Gastrocnemius medialis (tissue), 4 donors: ENCODE data around the gene SPACA4. TPM values are rescaled to one million over a fixed set of nuclear protein-coding genes. Genes with fewer than 3 reads are reported as not detected.
A peak's percentile ranks its signal among the peaks of the same experiment; 100 is the strongest.

Source experiments
- ATAC-seq, 2 donors: fragments of 150-250 bp; one replicate each; pipeline ENCODE4 v1.9.1; 2016
- DNase-seq, 2 donors: peaks; one replicate each; pipeline ENCODE4 v3.0.0-alpha.2; 2019
- H3K27ac ChIP-seq, 4 donors: fragments of 200-600 bp; sonication (generic); 1 replicate in 1 of 4; 2 replicates in 3 of 4; pipeline ENCODE4 v1.5.1; 2016 to 2018; ENCODE audit warnings: mild to moderate bottlenecking in 2 of 4, moderate library complexity in 1 of 4
- H3K27me3 ChIP-seq, 3 donors: fragments of 200-600 bp; sonication (generic) in 2 of 3; 1 replicate in 1 of 3; 2 replicates in 2 of 3; pipeline versions ENCODE4 v1.5.1 to v1.6.0; 2016 to 2019; ENCODE audit warnings: mild to moderate bottlenecking in 1 of 3, moderate library complexity in 1 of 3
- H3K36me3 ChIP-seq, 2 donors: fragments of 200-600 bp; sonication (generic) in 1 of 2; one replicate each; pipeline ENCODE4 v1.5.1; 2017 to 2018
- H3K4me1 ChIP-seq, 2 donors: fragments of 200-600 bp; sonication (generic) in 1 of 2; one replicate each; pipeline ENCODE4 v1.5.1; 2016 to 2017; ENCODE audit warnings: mild to moderate bottlenecking in 2 of 2
- H3K4me3 ChIP-seq, 4 donors: fragments of 200-600 bp; sonication (generic) in 3 of 4; 1 replicate in 1 of 4; 2 replicates in 3 of 4; pipeline ENCODE4 v1.5.1; 2016 to 2019; ENCODE audit warnings: mild to moderate bottlenecking in 2 of 4
- H3K9me3 ChIP-seq, 3 donors: fragments of 200-600 bp; sonication (generic) in 2 of 3; 1 replicate in 1 of 3; 2 replicates in 2 of 3; pipeline ENCODE4 v1.5.1; 2016 to 2019
- POLR2A ChIP-seq, 2 donors: fragments of 450-650 bp; IDR thresholded peaks; one replicate each; pipeline ENCODE4 v1.6.1; 2017; ENCODE audit warnings: antibody characterized with exemption in 2 of 2, mild to moderate bottlenecking in 2 of 2, moderate library complexity in 2 of 2
- in situ Hi-C, 4 donors: fragments of 200-750 bp; cut with MboI; loops; one replicate each; pipeline versions ENCODE4 v1.15.0 to v1.8.0; 2017; ENCODE audit warnings: low sequenced_read_pairs in 4 of 4
- intact Hi-C: fragments of 100-400 bp; cut with DNase I; formaldehyde crosslinking; loops from one replicate; pipeline ENCODE4 v1.15.1; 2023; ENCODE audit warnings: low total_unique reads
- total RNA-seq, 4 donors: library from RNA; depleted of rRNA; stranded (reverse); fragments of >200 nt; gene quantifications; one replicate each; pipeline versions ENCODE4 v1.1.0 to v1.2.3, GENCODE V29; 2016
- TF ChIP-seq, protein P1 (sequence below), 5 experiments: fragments of 450-650 bp in 3 of 5; fragments of 200-600 bp in 2 of 5; sonication (generic) in 2 of 5; IDR thresholded peaks in 4 of 5; conservative IDR thresholded peaks in 1 of 5; 1 replicate in 4 of 5; 2 replicates in 1 of 5; pipeline ENCODE4 v1.5.1; 2016 to 2019; ENCODE audit warnings: antibody characterized with exemption in 5 of 5, mild to moderate bottlenecking in 3 of 5, moderate library complexity in 3 of 5

Gene SPACA4
- total RNA-seq, 4 donors from 2014 or later, result not detected

DNA sequence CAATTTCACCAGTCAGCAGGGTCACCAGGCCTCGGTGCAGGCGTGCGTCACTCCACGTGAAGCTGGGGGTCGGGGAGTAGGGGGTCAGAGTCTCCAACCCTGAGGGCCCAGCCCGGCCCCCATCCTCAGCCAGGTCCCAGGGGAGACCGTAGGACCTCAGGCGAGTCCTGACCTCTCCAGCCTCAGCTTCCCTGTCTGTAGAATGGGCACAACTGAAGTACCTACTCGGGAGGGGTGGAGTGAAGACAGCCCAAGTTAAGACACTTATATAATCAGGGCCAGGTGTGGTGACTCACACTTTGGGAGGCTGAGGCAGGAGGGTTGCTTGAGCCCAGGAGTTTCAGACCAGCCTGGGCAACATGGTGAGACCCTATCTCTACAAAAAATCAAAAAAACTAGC lies 2.7 kb upstream of the SPACA4 start:
- Histone ChIP-seq H3K4me3 (no peak overlapping the region), H3K4me1 (no peaks in the 10 kb centered on the region), H3K9me3 (no peaks in the 10 kb centered on the region), H3K36me3 (no peaks in the 10 kb centered on the region), H3K27me3 (no peaks in the 10 kb centered on the region), H3K27ac (no peak overlapping the region)
- in situ Hi-C loops, result no loop called here
- intact Hi-C loops, result no loop called here
- TF ChIP-seq, protein P1, sequence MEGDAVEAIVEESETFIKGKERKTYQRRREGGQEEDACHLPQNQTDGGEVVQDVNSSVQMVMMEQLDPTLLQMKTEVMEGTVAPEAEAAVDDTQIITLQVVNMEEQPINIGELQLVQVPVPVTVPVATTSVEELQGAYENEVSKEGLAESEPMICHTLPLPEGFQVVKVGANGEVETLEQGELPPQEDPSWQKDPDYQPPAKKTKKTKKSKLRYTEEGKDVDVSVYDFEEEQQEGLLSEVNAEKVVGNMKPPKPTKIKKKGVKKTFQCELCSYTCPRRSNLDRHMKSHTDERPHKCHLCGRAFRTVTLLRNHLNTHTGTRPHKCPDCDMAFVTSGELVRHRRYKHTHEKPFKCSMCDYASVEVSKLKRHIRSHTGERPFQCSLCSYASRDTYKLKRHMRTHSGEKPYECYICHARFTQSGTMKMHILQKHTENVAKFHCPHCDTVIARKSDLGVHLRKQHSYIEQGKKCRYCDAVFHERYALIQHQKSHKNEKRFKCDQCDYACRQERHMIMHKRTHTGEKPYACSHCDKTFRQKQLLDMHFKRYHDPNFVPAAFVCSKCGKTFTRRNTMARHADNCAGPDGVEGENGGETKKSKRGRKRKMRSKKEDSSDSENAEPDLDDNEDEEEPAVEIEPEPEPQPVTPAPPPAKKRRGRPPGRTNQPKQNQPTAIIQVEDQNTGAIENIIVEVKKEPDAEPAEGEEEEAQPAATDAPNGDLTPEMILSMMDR (IDR thresholded peaks at IDR 0.05 in 4 of 5, conservative IDR thresholded peaks at IDR 0.05 in 1 of 5), result no peak
- TF ChIP-seq POLR2A (IDR thresholded peaks at IDR 0.05), result no peak
- DNase-seq (no peak), ATAC-seq (no peak)

DNA sequence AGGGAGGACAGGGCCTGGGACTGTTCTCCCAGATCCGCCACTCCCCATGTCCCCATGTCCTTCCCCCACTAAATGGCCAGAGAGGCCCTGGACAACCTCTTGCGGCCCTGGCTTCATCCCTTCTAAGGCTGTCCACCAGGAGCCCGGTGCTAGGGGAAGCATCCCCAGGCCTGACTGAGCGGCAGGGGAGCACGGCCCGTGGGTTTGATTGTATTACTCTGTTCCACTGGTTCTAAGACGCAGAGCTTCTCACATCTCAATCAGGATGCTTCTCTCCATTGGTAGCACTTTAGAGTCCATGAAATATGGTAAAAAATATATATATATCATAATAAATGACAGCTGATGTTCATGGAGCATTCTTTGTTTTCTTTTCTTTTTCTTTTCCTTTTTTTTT lies 815 bp downstream of the SPACA4 start:
- in situ Hi-C loops (no loop called here), intact Hi-C loops (no loop called here)
- H3K4me3 ChIP-seq, result no peak overlapping the region
- no peaks in the 10 kb centered on the region for H3K4me1 ChIP-seq
- H3K9me3 ChIP-seq, result no peaks in the 10 kb centered on the region
- DNase-seq (no peak), ATAC-seq (no peak)
- H3K27ac ChIP-seq, result no peak overlapping the region
- H3K27me3 ChIP-seq, result no peaks in the 10 kb centered on the region
- TF ChIP-seq, protein P1 (IDR thresholded peaks at IDR 0.05 in 4 of 5, conservative IDR thresholded peaks at IDR 0.05 in 1 of 5), result no peak
- no peaks in the 10 kb centered on the region for H3K36me3 ChIP-seq

DNA sequence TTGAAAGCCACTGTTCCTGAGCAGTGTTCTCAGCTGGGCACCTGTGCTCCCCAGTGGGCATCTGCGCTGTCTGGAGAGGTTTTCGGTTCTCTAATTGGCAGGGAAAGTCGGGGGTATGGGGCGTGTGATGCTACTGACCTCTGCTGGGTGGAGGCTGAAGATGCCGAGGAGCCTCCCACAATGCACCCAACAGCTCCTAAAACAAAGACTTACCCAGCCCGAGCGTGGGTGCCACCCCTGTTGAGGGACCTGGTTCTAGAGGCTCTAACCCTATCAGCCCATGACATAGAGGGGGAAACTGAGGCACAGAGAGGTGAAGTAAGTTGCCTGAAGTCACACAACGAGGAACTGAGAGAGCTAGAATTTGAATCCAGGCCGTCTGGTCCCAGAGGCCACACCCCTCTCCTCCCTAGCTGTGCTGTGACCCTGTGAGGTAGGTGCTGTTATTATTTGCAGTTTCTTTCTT lies 2.3 kb downstream of the SPACA4 start:
- no peak overlapping the region for H3K27ac ChIP-seq
- no peaks in the 10 kb centered on the region for H3K36me3 ChIP-seq
- in situ Hi-C loops (no loop called here), intact Hi-C loops (no loop called here)
- no peak for DNase-seq
- H3K27me3 ChIP-seq, result no peaks in the 10 kb centered on the region
- no peak for ATAC-seq
- H3K9me3 ChIP-seq, result no peaks in the 10 kb centered on the region
- no peak overlapping the region for H3K4me3 ChIP-seq
- TF ChIP-seq, protein P1 (IDR thresholded peaks at IDR 0.05 in 4 of 5, conservative IDR thresholded peaks at IDR 0.05 in 1 of 5), result peak in 1 of 5 experiments; percentile 16
- TF ChIP-seq POLR2A (IDR thresholded peaks at IDR 0.05), result no peak
- H3K4me1 ChIP-seq, result peaks cover 8 to 12% of the 10 kb centered on the region in 2 donors

DNA sequence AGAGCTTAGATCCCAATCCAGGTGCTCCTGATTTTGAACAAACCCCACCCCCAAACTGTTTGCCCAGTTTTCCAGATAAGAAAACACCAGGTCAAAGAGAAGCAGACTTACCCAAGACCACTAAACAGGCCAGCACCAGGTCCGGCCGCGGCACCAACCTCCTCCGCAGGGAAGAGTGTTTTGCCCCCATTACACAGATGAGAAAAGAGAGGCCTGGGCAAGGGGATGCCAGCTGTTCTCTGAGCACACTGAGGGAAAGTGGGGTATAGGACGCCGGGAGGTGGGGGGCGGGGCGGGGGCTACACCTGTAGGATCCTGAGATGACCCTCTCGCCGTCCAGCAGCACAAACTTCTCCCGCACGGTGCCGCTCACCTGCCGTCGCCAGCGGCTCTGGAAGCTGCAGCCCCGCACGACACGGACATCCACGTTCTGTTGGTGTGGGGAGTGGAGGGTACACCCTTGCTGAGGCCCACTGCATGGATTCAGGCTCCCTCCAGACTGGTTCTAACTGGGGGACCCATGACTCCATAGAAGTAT lies 3.1 kb downstream of the SPACA4 start:
- in situ Hi-C loops (no loop called here), intact Hi-C loops (no loop called here)
- H3K36me3 ChIP-seq, result no peaks in the 10 kb centered on the region
- H3K27ac ChIP-seq, result no peak overlapping the region
- ATAC-seq (no peak), DNase-seq (no peak)
- H3K4me1 ChIP-seq, result peaks cover 8 to 20% of the 10 kb centered on the region in 2 donors
- H3K4me3 ChIP-seq, result no peak overlapping the region
- H3K27me3 ChIP-seq, result no peaks in the 10 kb centered on the region
- no peak for TF ChIP-seq POLR2A (IDR thresholded peaks at IDR 0.05)
- TF ChIP-seq, protein P1 (IDR thresholded peaks at IDR 0.05 in 4 of 5, conservative IDR thresholded peaks at IDR 0.05 in 1 of 5), result no peak
- no peaks in the 10 kb centered on the region for H3K9me3 ChIP-seq

DNA sequence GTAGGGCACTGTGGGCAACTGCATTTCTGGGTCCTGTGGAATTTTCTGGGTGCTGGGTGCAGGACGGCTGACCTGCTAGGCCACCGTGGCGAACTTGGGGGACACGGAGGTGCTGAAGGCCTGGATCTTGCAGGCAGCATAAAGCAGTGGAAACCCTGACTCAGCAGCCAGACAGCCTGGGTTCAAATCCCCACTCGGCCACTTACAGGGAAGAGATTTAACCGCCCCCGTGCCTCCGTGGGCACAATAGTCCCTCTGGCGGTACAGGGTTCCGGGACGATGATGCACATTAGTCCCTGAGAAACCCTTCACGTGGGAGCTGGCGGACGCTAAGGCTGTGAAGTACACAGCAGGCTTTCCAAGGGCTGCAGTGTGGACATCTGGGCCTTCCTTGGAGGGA lies 5.3 kb downstream of the SPACA4 start:
- in situ Hi-C loops (no loop called here), intact Hi-C loops (loop anchor here (2.0 kb wide), 1 partner anchor 23 kb away; no protein-coding TSS in a partner anchor)
- DNase-seq (no peak), ATAC-seq (no peak)
- H3K9me3 ChIP-seq, result no peaks in the 10 kb centered on the region
- peaks cover 3 to 20% of the 10 kb centered on the region in 2 donors for H3K36me3 ChIP-seq
- no peak for TF ChIP-seq POLR2A (IDR thresholded peaks at IDR 0.05)
- TF ChIP-seq, protein P1 (IDR thresholded peaks at IDR 0.05 in 4 of 5, conservative IDR thresholded peaks at IDR 0.05 in 1 of 5), result no peak
- H3K4me3 ChIP-seq, result no peak overlapping the region
- no peak overlapping the region for H3K27ac ChIP-seq
- H3K4me1 ChIP-seq, result peaks cover 13 to 30% of the 10 kb centered on the region in 2 donors
- H3K27me3 ChIP-seq, result no peaks in the 10 kb centered on the region
